GM18505 (cell line): ENCODE measurements around the gene BNC2.

Experiments used
- ATAC-seq: cut with Tn5 transposase; IDR thresholded peaks from one replicate; pipeline ENCODE4 v1.9.1; 2021; ENCODE audit not compliant: unreplicated experiment
- POLR2A ChIP-seq: IDR thresholded peaks from 4 replicates; pipeline ENCODE4 v1.6.1; 2011; ENCODE audit warnings: borderline replicate concordance; ENCODE audit not compliant: insufficient read depth, insufficient read length; ENCODE audit errors: extremely low read depth

BNC2 gene

GRCh38 chr9:16615451-16615850 lies 255.0 kb downstream of the BNC2 start:
- no peak for ATAC-seq
- no peak for TF ChIP-seq POLR2A

- TF ChIP-seq POLR2A = no peak
- ATAC-seq = no peak
Measured at GRCh38 chr9:16613605-16614004, 256.9 kb downstream of the BNC2 start.

GRCh38 chr9:16613051-16613450 lies 257.4 kb downstream of the BNC2 start:
- no peak for ATAC-seq
- TF ChIP-seq POLR2A = no peak

GRCh38 chr9:16612627-16613026 lies 257.8 kb downstream of the BNC2 start:
- TF ChIP-seq POLR2A = no peak
- no peak for ATAC-seq

- ATAC-seq = no peak
- TF ChIP-seq POLR2A = no peak
Measured at GRCh38 chr9:16611983-16612382, 258.5 kb downstream of the BNC2 start.

- no peak for ATAC-seq
- TF ChIP-seq POLR2A = no peak
Measured at GRCh38 chr9:16611001-16611400, 259.5 kb downstream of the BNC2 start.

GRCh38 chr9:16610538-16610937 lies 259.9 kb downstream of the BNC2 start:
- no peak for ATAC-seq
- no peak for TF ChIP-seq POLR2A

GRCh38 chr9:16608906-16609305 lies 261.6 kb downstream of the BNC2 start:
- TF ChIP-seq POLR2A = no peak
- ATAC-seq = no peak

GRCh38 chr9:16602494-16602893 lies 268.0 kb downstream of the BNC2 start:
- no peak for TF ChIP-seq POLR2A
- no peak for ATAC-seq

GRCh38 chr9:16601991-16602390 lies 268.5 kb downstream of the BNC2 start:
- ATAC-seq = no peak
- TF ChIP-seq POLR2A = no peak

- no peak for TF ChIP-seq POLR2A
- no peak for ATAC-seq
Measured at GRCh38 chr9:16598316-16598715, 272.2 kb downstream of the BNC2 start.

GRCh38 chr9:16597136-16597535 lies 273.3 kb downstream of the BNC2 start:
- no peak for TF ChIP-seq POLR2A
- ATAC-seq = no peak

- no peak for TF ChIP-seq POLR2A
- no peak for ATAC-seq
Measured at GRCh38 chr9:16595227-16595626, 275.2 kb downstream of the BNC2 start.

GRCh38 chr9:16594787-16595186 lies 275.7 kb downstream of the BNC2 start:
- no peak for ATAC-seq
- no peak for TF ChIP-seq POLR2A

GRCh38 chr9:16593746-16594145 lies 276.7 kb downstream of the BNC2 start:
- no peak for ATAC-seq
- no peak for TF ChIP-seq POLR2A
